ENCODE results near the gene COQ8B. TPM values are rescaled to one million over a fixed set of nuclear protein-coding genes. Genes with fewer than 3 reads are reported as not detected.
"Not testable (repeated sequence)": the region's sequence is repeated elsewhere in the genome, so short reads cannot be mapped to it uniquely, and the experiment has no call there.

The COQ8B gene
- total RNA-seq, 1 donor from 2014 or later: 27.7 TPM

GRCh38 chr19:40650749-40651305 is 65.9 kb downstream of the COQ8B start:
- Mint-ChIP-seq H3K36me3 (no peaks in the 10 kb centered on the region), H3K9me3 (no peaks in the 10 kb centered on the region), H3K4me1 (peaks cover 3% of the 10 kb centered on the region), H3K4me3 (no peak overlapping the region), H3K27ac (no peak overlapping the region), H3K27me3 (ENCODE audit: insufficient read depth, low read depth) (peaks cover 7% of the 10 kb centered on the region)
- TF ChIP-seq EZH2phosphoT487 (IDR thresholded peaks at IDR 0.05) (no peak), EZH2 (IDR thresholded peaks at IDR 0.05) (no peak), CTCF (IDR thresholded peaks at IDR 0.05) (no peak)
- Histone ChIP-seq H3K4me1 (no peaks in the 10 kb centered on the region), H3K4me2 (no peak overlapping the region), H3K9me3 (ENCODE audit: low read depth) (no peaks in the 10 kb centered on the region), H3K4me3 (no peak overlapping the region), H3K79me2 (ENCODE audit: low read depth) (no peaks in the 10 kb centered on the region), H3K27ac (no peak overlapping the region), H4K20me1 (ENCODE audit: low read depth) (no peaks in the 10 kb centered on the region), H2AFZ (replicated peaks) (no peak overlapping the region), H3K27me3 (no peaks in the 10 kb centered on the region), H3F3A (ENCODE audit: low read depth) (no peaks in the 10 kb centered on the region), H3K9ac (no peak overlapping the region), H3K36me3 (no peaks in the 10 kb centered on the region)
- DNase-seq (ENCODE audit: low spot score): no peak

- not testable (repeated sequence) for H3K36me3 ChIP-seq; H2AFZ ChIP-seq (replicated peaks); H3K27me3 Mint-ChIP-seq (ENCODE audit: insufficient read depth, low read depth); H3K79me2 ChIP-seq (ENCODE audit: low read depth); H3K9ac ChIP-seq; H3K27me3 ChIP-seq; H3F3A ChIP-seq (ENCODE audit: low read depth); H3K4me1 ChIP-seq; H3K4me3 Mint-ChIP-seq; H3K36me3 Mint-ChIP-seq; H3K4me2 ChIP-seq; H4K20me1 ChIP-seq (ENCODE audit: low read depth); H3K4me1 Mint-ChIP-seq; H3K27ac Mint-ChIP-seq; H3K9me3 ChIP-seq (ENCODE audit: low read depth); H3K9me3 Mint-ChIP-seq; H3K4me3 ChIP-seq; DNase-seq (ENCODE audit: low spot score); H3K27ac ChIP-seq
Observed at GRCh38 chr19:40649903-40650675, 66.6 kb downstream of the COQ8B start.

- Mint-ChIP-seq H3K36me3 (no peaks in the 10 kb centered on the region), H3K9me3 (no peaks in the 10 kb centered on the region), H3K4me3 (no peak overlapping the region), H3K4me1 (peaks cover 3% of the 10 kb centered on the region), H3K27me3 (ENCODE audit: insufficient read depth, low read depth) (peaks cover 5% of the 10 kb centered on the region), H3K27ac (no peak overlapping the region)
- no peaks in the 10 kb centered on the region for H3F3A ChIP-seq (ENCODE audit: low read depth)
- H3K9me3 ChIP-seq (ENCODE audit: low read depth): no peaks in the 10 kb centered on the region
- no peak overlapping the region for H3K4me2 ChIP-seq
- H3K9ac ChIP-seq: no peak overlapping the region
- no peak overlapping the region for H3K27ac ChIP-seq
- no peak for TF ChIP-seq CTCF (IDR thresholded peaks at IDR 0.05)
- no peak for TF ChIP-seq EZH2phosphoT487 (IDR thresholded peaks at IDR 0.05)
- TF ChIP-seq EZH2 (IDR thresholded peaks at IDR 0.05): no peak
- H3K79me2 ChIP-seq (ENCODE audit: low read depth): no peaks in the 10 kb centered on the region
- DNase-seq (ENCODE audit: low spot score): no peak
- no peaks in the 10 kb centered on the region for H3K27me3 ChIP-seq
- no peaks in the 10 kb centered on the region for H3K4me1 ChIP-seq
- H3K4me3 ChIP-seq: no peak overlapping the region
- no peaks in the 10 kb centered on the region for H4K20me1 ChIP-seq (ENCODE audit: low read depth)
- no peaks in the 10 kb centered on the region for H3K36me3 ChIP-seq
- no peak overlapping the region for H2AFZ ChIP-seq (replicated peaks)
Observed at GRCh38 chr19:40646743-40647254, 69.9 kb downstream of the COQ8B start.

- Mint-ChIP-seq H3K27ac (no peak overlapping the region), H3K4me1 (peaks cover 9% of the 10 kb centered on the region), H3K27me3 (ENCODE audit: insufficient read depth, low read depth) (peaks cover 3% of the 10 kb centered on the region), H3K36me3 (no peaks in the 10 kb centered on the region), H3K4me3 (no peak overlapping the region), H3K9me3 (no peaks in the 10 kb centered on the region)
- no peaks in the 10 kb centered on the region for H3F3A ChIP-seq (ENCODE audit: low read depth)
- no peak for DNase-seq (ENCODE audit: low spot score)
- no peak overlapping the region for H3K4me2 ChIP-seq
- no peak overlapping the region for H3K4me3 ChIP-seq
- no peaks in the 10 kb centered on the region for H3K27me3 ChIP-seq
- no peaks in the 10 kb centered on the region for H3K4me1 ChIP-seq
- no peak overlapping the region for H3K9ac ChIP-seq
- H2AFZ ChIP-seq (replicated peaks): no peak overlapping the region
- H3K79me2 ChIP-seq (ENCODE audit: low read depth): no peaks in the 10 kb centered on the region
- no peaks in the 10 kb centered on the region for H3K9me3 ChIP-seq (ENCODE audit: low read depth)
- TF ChIP-seq CTCF (IDR thresholded peaks at IDR 0.05) (no peak), EZH2 (IDR thresholded peaks at IDR 0.05) (no peak), EZH2phosphoT487 (IDR thresholded peaks at IDR 0.05) (no peak)
- H4K20me1 ChIP-seq (ENCODE audit: low read depth): no peaks in the 10 kb centered on the region
- no peak overlapping the region for H3K27ac ChIP-seq
- H3K36me3 ChIP-seq: no peaks in the 10 kb centered on the region
Observed at GRCh38 chr19:40642757-40643305, 73.9 kb downstream of the COQ8B start.

Measured in neural progenitor cell (in vitro differentiated cells).